ENCODE data around the gene INPP4B. TPM values are rescaled to one million over a fixed set of nuclear protein-coding genes. Genes with fewer than 3 reads are reported as not detected.

Gene INPP4B
- polyA plus RNA-seq, 1 of the 3 experiments (the other 2 are of a cell fraction): 0.08 TPM

DNA sequence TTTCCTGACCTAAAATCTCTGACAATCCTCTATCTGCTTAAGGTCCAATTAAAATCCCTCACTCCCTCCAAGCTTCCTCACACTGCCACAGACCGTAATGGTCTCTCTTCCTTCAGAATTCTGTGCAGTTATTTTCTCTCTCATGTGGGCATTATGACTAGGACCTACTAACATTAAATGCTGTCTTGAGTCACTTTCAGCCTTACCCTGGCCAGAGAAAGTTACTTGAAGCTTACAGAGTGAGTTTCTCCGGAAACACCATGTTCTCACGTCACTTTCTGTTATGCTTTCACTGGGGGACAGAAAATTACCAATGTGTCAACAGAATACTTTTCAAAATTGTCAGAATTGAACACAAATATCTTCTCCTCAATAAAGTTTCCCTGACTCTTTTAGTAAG, 271.8 kb downstream of the INPP4B start:
- CTCF ChIA-PET: interaction anchor here (0.6 to 0.7 kb wide), 2 partner anchors 29 to 146 kb away, joined by 3 read pairs; no protein-coding TSS in a partner anchor

DNA sequence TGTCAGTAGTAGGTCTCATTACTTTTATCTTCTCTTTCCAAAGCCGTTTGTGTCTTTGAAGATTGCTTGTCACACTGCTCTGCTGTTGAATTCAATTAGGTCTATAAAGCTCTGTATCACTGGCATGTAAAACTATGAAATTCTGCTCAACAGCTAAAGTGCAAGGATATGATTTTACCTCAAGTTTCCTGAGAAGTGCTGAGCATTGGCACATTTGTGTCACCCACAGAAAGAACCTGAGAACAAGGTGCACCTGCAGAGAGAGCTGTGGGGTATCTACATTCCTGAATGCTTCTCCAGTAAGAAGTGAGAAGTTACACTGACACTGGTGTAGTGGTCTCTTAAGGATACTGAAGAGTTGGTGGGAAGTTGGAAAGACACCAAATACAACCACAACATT, 274.0 kb downstream of the INPP4B start:
- Histone ChIP-seq H3F3A (replicated peaks; ENCODE audit: insufficient read depth) (no peaks in the 10 kb centered on the region), H3K27ac (ENCODE audit: low read depth in 2 of 2, low read length in 1 of 2) (no peak overlapping the region), H2AFZ (ENCODE audit: low read depth) (no peak overlapping the region), H3K79me2 (ENCODE audit: insufficient read depth) (no peaks in the 10 kb centered on the region), H3K9me3 (no peaks in the 10 kb centered on the region), H3K27me3 (ENCODE audit: insufficient read depth) (no peaks in the 10 kb centered on the region), H3K4me1 (ENCODE audit: control insufficient read depth in 1 of 2, insufficient read depth in 2 of 2, low read depth in 1 of 2, low read length in 1 of 2) (no peaks in the 10 kb centered on the region; a peak in 1 of 4 replicates), H4K20me1 (ENCODE audit: insufficient read depth) (no peaks in the 10 kb centered on the region), H3K4me2 (no peak overlapping the region), H3K4me3 (ENCODE audit: low read depth in 2 of 2, low read length in 1 of 2) (no peak overlapping the region), H3K36me3 (replicated peaks in 1 of 2; ENCODE audit: control insufficient read depth in 1 of 2, insufficient read depth in 2 of 2, low read length in 1 of 2) (no peaks in the 10 kb centered on the region), H3K9me2 (no peaks in the 10 kb centered on the region; the same call in 1 of the 2 replicates), H3K9ac (no peak overlapping the region)
- WGBS (ENCODE audit: low lambda C conversion rate): 48% methylated on average over 1 of the region's 1 CpG
- ChIA-PET POLR2A (no interaction called here), CTCF (no interaction called here)
- no peak for TF ChIP-seq RAD21 (IDR thresholded peaks at IDR 0.05; ENCODE audit: low read length)
- TF ChIP-seq SIN3A (IDR thresholded peaks at IDR 0.05; ENCODE audit: borderline replicate concordance, low read depth, low read length): no peak
- no peak for TF ChIP-seq FOSL2 (IDR thresholded peaks at IDR 0.05; ENCODE audit: borderline replicate concordance, low read depth)
- TF ChIP-seq YY1 (IDR thresholded peaks at IDR 0.05; ENCODE audit: low read depth): no peak
- no peak for TF ChIP-seq GATA2 (CRISPR knock-in tag; IDR thresholded peaks at IDR 0.05)
- no peak for TF ChIP-seq MXI1 (IDR thresholded peaks at IDR 0.05; ENCODE audit: low read depth, low read length)
- TF ChIP-seq ELF1 (IDR thresholded peaks at IDR 0.05): no peak
- TF ChIP-seq, protein P1, sequence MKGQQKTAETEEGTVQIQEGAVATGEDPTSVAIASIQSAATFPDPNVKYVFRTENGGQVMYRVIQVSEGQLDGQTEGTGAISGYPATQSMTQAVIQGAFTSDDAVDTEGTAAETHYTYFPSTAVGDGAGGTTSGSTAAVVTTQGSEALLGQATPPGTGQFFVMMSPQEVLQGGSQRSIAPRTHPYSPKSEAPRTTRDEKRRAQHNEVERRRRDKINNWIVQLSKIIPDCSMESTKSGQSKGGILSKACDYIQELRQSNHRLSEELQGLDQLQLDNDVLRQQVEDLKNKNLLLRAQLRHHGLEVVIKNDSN (IDR thresholded peaks at IDR 0.05; ENCODE audit: borderline replicate concordance, low read depth): no peak
- no peak for TF ChIP-seq EZH2phosphoT487 (IDR thresholded peaks at IDR 0.05; ENCODE audit: borderline replicate concordance, low read depth)
- TF ChIP-seq RXRA (IDR thresholded peaks at IDR 0.05; ENCODE audit: borderline replicate concordance, low read depth): no peak
- no peak for TF ChIP-seq FOXM1 (IDR thresholded peaks at IDR 0.05; ENCODE audit: low read depth)
- TF ChIP-seq, protein P2, sequence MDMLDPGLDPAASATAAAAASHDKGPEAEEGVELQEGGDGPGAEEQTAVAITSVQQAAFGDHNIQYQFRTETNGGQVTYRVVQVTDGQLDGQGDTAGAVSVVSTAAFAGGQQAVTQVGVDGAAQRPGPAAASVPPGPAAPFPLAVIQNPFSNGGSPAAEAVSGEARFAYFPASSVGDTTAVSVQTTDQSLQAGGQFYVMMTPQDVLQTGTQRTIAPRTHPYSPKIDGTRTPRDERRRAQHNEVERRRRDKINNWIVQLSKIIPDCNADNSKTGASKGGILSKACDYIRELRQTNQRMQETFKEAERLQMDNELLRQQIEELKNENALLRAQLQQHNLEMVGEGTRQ (IDR thresholded peaks at IDR 0.05; ENCODE audit: borderline replicate concordance, low read depth, low read length): no peak
- TF ChIP-seq JUND (IDR thresholded peaks at IDR 0.05): no peak
- no peak for TF ChIP-seq NRF1 (IDR thresholded peaks at IDR 0.05; ENCODE audit: low read depth, low read length)
- no peak for DNase-seq

More for the DNA sequence above, 271.8 kb downstream of the INPP4B start:
- Histone ChIP-seq H4K20me1 (ENCODE audit: insufficient read depth) (no peaks in the 10 kb centered on the region), H3K79me2 (ENCODE audit: insufficient read depth) (no peaks in the 10 kb centered on the region), H3K9ac (no peak overlapping the region), H3K4me2 (no peak overlapping the region), H3K27ac (ENCODE audit: low read depth in 2 of 2, low read length in 1 of 2) (no peak overlapping the region), H3K9me3 (no peaks in the 10 kb centered on the region), H3K4me1 (ENCODE audit: control insufficient read depth in 1 of 2, insufficient read depth in 2 of 2, low read depth in 1 of 2, low read length in 1 of 2) (no peaks in the 10 kb centered on the region), H2AFZ (ENCODE audit: low read depth) (no peak overlapping the region), H3K36me3 (replicated peaks in 1 of 2; ENCODE audit: control insufficient read depth in 1 of 2, insufficient read depth in 2 of 2, low read length in 1 of 2) (no peaks in the 10 kb centered on the region), H3F3A (replicated peaks; ENCODE audit: insufficient read depth) (no peaks in the 10 kb centered on the region), H3K9me2 (no peaks in the 10 kb centered on the region; the same call in 1 of the 2 replicates), H3K4me3 (ENCODE audit: low read depth in 2 of 2, low read length in 1 of 2) (no peak overlapping the region), H3K27me3 (ENCODE audit: insufficient read depth) (no peaks in the 10 kb centered on the region)
- DNase-seq: no peak
- TF ChIP-seq YY1 (IDR thresholded peaks at IDR 0.05; ENCODE audit: low read depth): no peak
- TF ChIP-seq FOSL2 (IDR thresholded peaks at IDR 0.05; ENCODE audit: borderline replicate concordance, low read depth): no peak
- TF ChIP-seq RAD21 (IDR thresholded peaks at IDR 0.05; ENCODE audit: low read length): no peak
- no peak for TF ChIP-seq NFIC (IDR thresholded peaks at IDR 0.05; ENCODE audit: borderline replicate concordance)
- no peak for TF ChIP-seq EZH2phosphoT487 (IDR thresholded peaks at IDR 0.05; ENCODE audit: borderline replicate concordance, low read depth)
- TF ChIP-seq, protein P3, sequence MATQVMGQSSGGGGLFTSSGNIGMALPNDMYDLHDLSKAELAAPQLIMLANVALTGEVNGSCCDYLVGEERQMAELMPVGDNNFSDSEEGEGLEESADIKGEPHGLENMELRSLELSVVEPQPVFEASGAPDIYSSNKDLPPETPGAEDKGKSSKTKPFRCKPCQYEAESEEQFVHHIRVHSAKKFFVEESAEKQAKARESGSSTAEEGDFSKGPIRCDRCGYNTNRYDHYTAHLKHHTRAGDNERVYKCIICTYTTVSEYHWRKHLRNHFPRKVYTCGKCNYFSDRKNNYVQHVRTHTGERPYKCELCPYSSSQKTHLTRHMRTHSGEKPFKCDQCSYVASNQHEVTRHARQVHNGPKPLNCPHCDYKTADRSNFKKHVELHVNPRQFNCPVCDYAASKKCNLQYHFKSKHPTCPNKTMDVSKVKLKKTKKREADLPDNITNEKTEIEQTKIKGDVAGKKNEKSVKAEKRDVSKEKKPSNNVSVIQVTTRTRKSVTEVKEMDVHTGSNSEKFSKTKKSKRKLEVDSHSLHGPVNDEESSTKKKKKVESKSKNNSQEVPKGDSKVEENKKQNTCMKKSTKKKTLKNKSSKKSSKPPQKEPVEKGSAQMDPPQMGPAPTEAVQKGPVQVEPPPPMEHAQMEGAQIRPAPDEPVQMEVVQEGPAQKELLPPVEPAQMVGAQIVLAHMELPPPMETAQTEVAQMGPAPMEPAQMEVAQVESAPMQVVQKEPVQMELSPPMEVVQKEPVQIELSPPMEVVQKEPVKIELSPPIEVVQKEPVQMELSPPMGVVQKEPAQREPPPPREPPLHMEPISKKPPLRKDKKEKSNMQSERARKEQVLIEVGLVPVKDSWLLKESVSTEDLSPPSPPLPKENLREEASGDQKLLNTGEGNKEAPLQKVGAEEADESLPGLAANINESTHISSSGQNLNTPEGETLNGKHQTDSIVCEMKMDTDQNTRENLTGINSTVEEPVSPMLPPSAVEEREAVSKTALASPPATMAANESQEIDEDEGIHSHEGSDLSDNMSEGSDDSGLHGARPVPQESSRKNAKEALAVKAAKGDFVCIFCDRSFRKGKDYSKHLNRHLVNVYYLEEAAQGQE (IDR thresholded peaks at IDR 0.05; ENCODE audit: low read depth, low read length): no peak
- TF ChIP-seq, protein P4, sequence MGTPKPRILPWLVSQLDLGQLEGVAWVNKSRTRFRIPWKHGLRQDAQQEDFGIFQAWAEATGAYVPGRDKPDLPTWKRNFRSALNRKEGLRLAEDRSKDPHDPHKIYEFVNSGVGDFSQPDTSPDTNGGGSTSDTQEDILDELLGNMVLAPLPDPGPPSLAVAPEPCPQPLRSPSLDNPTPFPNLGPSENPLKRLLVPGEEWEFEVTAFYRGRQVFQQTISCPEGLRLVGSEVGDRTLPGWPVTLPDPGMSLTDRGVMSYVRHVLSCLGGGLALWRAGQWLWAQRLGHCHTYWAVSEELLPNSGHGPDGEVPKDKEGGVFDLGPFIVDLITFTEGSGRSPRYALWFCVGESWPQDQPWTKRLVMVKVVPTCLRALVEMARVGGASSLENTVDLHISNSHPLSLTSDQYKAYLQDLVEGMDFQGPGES (IDR thresholded peaks at IDR 0.05; ENCODE audit: low read depth, low read length): no peak
- no peak for TF ChIP-seq SIN3A (IDR thresholded peaks at IDR 0.05; ENCODE audit: borderline replicate concordance, low read depth, low read length)
- POLR2A ChIA-PET: no interaction called here
- WGBS (ENCODE audit: low lambda C conversion rate): 69% methylated on average over 3 of the region's 3 CpGs
